ENCODE results near the gene PLBD1. TPM values are rescaled to one million over a fixed set of nuclear protein-coding genes. Genes with fewer than 3 reads are reported as not detected.
A peak's percentile ranks its signal among the peaks of the same experiment; 100 is the strongest.

Gene PLBD1
- total RNA-seq, 2 experiments from 2014 or later: 0.54 to 0.61 TPM

GRCh38 chr12:14460212-14460841 is 107.4 kb downstream of the PLBD1 start:
- H3K27ac ChIP-seq (ENCODE audit: low read depth, low read length, poor library complexity, severe bottlenecking): no peak overlapping the region
- no peaks in the 10 kb centered on the region for H4K20me1 ChIP-seq (ENCODE audit: insufficient read depth, low read length)
- no peaks in the 10 kb centered on the region for H3K9me2 ChIP-seq (ENCODE audit: insufficient read depth, low read length)
- DNase-seq (ENCODE audit: low spot score): no peak
- H2AFZ ChIP-seq (ENCODE audit: low read length): no peak overlapping the region
- H3K9me3 ChIP-seq (ENCODE audit: low read length): no peaks in the 10 kb centered on the region
- H3K4me3 ChIP-seq (ENCODE audit: low read depth, low read length, poor library complexity, severe bottlenecking): no peak overlapping the region
- H3K79me2 ChIP-seq (ENCODE audit: insufficient read depth, low read depth, low read length): peaks cover 11% of the 10 kb centered on the region; the same call in 1 of the 2 replicates
- H3K36me3 ChIP-seq (ENCODE audit: insufficient read depth, low read length): peaks cover 89% of the 10 kb centered on the region
- H3K4me1 ChIP-seq (ENCODE audit: insufficient read depth, low read length, poor library complexity, severe bottlenecking): no peaks in the 10 kb centered on the region
- intact Hi-C loops (cut with micrococcal nuclease; ENCODE audit: unreplicated experiment): no loop called here
- no TSS peak for BruUV-seq (replicated peaks)
- TF ChIP-seq EZH2phosphoT487 (IDR thresholded peaks at IDR 0.05; ENCODE audit: borderline replicate concordance, low read depth, low read length) (no peak), CTCF (conservative IDR thresholded peaks at IDR 0.05; ENCODE audit: low read length) (no peak)
- CTCF ChIA-PET (ENCODE audit: unreplicated experiment): no interaction called here
- POLR2A ChIA-PET: no interaction called here
- H3K4me2 ChIP-seq (ENCODE audit: low read length): no peak overlapping the region

GRCh38 chr12:14454098-14454907 is 113.4 kb downstream of the PLBD1 start:
- DNase-seq (ENCODE audit: low spot score): peak; percentile 83
- peaks cover 10% of the 10 kb centered on the region for H3K4me1 ChIP-seq (ENCODE audit: insufficient read depth, low read length, poor library complexity, severe bottlenecking)
- ChIA-PET CTCF (ENCODE audit: unreplicated experiment) (interaction anchor here (0.6 to 1.5 kb wide), 4 partner anchors 9 to 216 kb away, joined by 3 to 7 read pairs (median 3); no protein-coding TSS in a partner anchor), POLR2A (interaction anchor here (0.5 to 1.5 kb wide), 8 partner anchors 17 to 1114 kb away, joined by 3 to 6 read pairs (median 3); no protein-coding TSS in a partner anchor)
- no peaks in the 10 kb centered on the region for H4K20me1 ChIP-seq (ENCODE audit: insufficient read depth, low read length)
- no peak overlapping the region for H3K4me3 ChIP-seq (ENCODE audit: low read depth, low read length, poor library complexity, severe bottlenecking)
- H3K4me2 ChIP-seq (ENCODE audit: low read length): no peak overlapping the region
- peaks cover 92% of the 10 kb centered on the region for H3K36me3 ChIP-seq (ENCODE audit: insufficient read depth, low read length)
- intact Hi-C loops (cut with micrococcal nuclease; ENCODE audit: unreplicated experiment): loop anchor here (1.0 to 5.0 kb wide), 3 partner anchors 87 to 216 kb away; partner anchors contain the start of gene ATF7IP
- H3K79me2 ChIP-seq (ENCODE audit: insufficient read depth, low read depth, low read length): peaks cover 13% of the 10 kb centered on the region; the same call in 1 of the 2 replicates
- no peak overlapping the region for H3K27ac ChIP-seq (ENCODE audit: low read depth, low read length, poor library complexity, severe bottlenecking)
- TF ChIP-seq EZH2phosphoT487 (IDR thresholded peaks at IDR 0.05; ENCODE audit: borderline replicate concordance, low read depth, low read length) (no peak), CTCF (conservative IDR thresholded peaks at IDR 0.05; ENCODE audit: low read length) (peak; percentile 97)
- H2AFZ ChIP-seq (ENCODE audit: low read length): no peak overlapping the region
- no TSS peak for BruUV-seq (replicated peaks)
- no peaks in the 10 kb centered on the region for H3K9me2 ChIP-seq (ENCODE audit: insufficient read depth, low read length)
- H3K9me3 ChIP-seq (ENCODE audit: low read length): no peaks in the 10 kb centered on the region

Small RNA genes lying within 50 kb of the gene (small RNA-seq; reads per million reads assigned to genes)
- 0.26 reads per million for gene RN7SKP134

Other genes with a start within 250 kb of the PLBD1 start
- gene ATF7IP, start 202.2 kb downstream of the PLBD1 start, total RNA-seq (2014; rRNA removed; shearing (Covaris generic)): 55.6 and 69.8 TPM in 2 replicates
- 66.0 and 85.6 TPM in 2 replicates for gene ATF7IP, start 202.2 kb downstream of the PLBD1 start, total RNA-seq (2022)
- gene GUCY2C, start 128.7 kb upstream of the PLBD1 start, total RNA-seq (2014; rRNA removed; shearing (Covaris generic)): 0.16 and 0.31 TPM in 2 replicates
- 0.31 and 0.32 TPM in 2 replicates for gene GUCY2C, start 128.7 kb upstream of the PLBD1 start, total RNA-seq (2022)
- 16.5 and 22.8 TPM in 2 replicates for gene WBP11, start 235.6 kb upstream of the PLBD1 start, total RNA-seq (2014; rRNA removed; shearing (Covaris generic))
- 107 TPM in 2 replicates for gene WBP11, start 235.6 kb upstream of the PLBD1 start, total RNA-seq (2022)
- gene C12orf60, start 235.8 kb upstream of the PLBD1 start, total RNA-seq (2014; rRNA removed; shearing (Covaris generic)): 2.8 and 3.2 TPM in 2 replicates
- 3.4 and 3.9 TPM in 2 replicates for gene C12orf60, start 235.8 kb upstream of the PLBD1 start, total RNA-seq (2022)
- not detected in 2 replicates for gene SMCO3, start 246.3 kb upstream of the PLBD1 start, total RNA-seq (2014; rRNA removed; shearing (Covaris generic))
- gene SMCO3, start 246.3 kb upstream of the PLBD1 start, total RNA-seq (2022): not detected in 2 replicates